Activated CD8-positive, alpha-beta memory T cell treated with anti-CD3 and anti-CD28 coated beads, Interleukin-2, amount 50 U/mL, for 48 hours (primary cell): ENCODE results near the gene MAPK10.

ENCODE experiments used
- DNase-seq: peaks from one replicate; pipeline ENCODE4 v3.0.0-alpha.2; 2020

MAPK10 gene

DNA sequence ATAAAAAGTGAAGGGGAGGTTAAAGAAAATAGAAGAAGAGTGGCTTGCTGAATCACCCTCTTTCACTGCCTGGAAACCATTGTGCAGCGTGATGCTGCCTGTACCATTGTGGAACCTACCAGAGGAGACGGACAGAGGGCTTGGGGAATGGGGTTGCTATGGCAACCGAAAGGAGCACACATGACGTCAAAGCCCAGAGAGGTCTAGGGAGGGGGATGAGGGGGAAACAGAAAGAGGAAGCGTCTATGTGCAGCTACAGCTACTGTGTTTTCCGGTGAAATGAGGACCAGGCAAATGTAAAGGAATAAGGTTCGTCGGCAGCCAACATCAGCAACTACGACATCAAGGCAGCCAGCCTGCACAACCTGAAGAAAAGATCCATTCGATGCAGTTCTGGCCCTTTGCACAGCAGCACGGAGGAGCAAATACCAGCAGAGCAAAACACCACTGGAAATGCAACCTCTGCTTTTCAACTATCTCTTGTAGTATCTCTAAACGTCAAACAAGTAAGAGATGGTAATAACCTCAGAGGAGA, at the start of gene MAPK10:
TSS of gene MAPK10 (minus strand) at position 110 of the 535 bp plus-strand sequence.
- DNase-seq: no peak

GRCh38 chr4:86403575-86403974, 43.7 kb upstream of the MAPK10 start:
- DNase-seq: no peak

GRCh38 chr4:86401826-86402225, 42.0 kb upstream of the MAPK10 start:
- DNase-seq: no peak

GRCh38 chr4:86400216-86400615, 40.4 kb upstream of the MAPK10 start:
- no peak for DNase-seq

DNA sequence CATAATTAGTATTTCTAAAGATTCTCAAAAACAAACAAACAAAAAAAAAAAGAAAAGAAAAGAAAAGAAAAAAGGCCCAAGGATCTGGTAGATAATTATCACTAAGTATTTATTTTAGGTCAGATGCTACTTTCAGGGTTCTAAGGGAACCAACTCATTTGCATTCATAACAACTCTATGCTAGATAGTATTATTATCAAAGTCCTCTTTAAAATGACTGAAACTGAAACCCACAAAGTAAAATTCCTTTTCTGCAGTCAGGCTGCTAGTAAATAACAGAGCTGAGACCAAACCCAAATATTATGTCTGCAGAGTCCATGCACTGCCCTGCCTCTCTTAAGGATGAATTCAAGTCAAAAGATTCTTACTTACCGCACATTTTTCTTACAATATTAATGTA, 38.3 kb upstream of the MAPK10 start:
- no peak for DNase-seq

DNA sequence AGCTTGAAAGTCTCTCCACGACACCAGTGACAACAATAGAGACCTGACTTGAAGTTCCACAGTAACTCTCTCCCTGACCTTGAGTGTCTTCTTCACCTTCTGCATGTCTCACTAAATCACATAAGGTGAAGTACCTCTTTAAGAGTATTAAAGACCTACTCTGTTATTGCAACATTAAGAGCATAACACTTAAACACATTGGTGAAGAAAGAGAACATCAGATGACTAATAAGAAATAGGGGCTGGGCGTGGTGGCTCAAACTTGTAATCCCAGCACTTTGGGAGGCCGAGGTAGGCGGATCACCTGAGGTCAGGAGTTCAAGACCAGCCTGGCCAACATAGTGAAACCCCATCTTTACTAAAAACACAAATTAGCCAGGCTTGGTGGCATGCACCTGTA, 33.9 kb upstream of the MAPK10 start:
- DNase-seq: no peak

DNA sequence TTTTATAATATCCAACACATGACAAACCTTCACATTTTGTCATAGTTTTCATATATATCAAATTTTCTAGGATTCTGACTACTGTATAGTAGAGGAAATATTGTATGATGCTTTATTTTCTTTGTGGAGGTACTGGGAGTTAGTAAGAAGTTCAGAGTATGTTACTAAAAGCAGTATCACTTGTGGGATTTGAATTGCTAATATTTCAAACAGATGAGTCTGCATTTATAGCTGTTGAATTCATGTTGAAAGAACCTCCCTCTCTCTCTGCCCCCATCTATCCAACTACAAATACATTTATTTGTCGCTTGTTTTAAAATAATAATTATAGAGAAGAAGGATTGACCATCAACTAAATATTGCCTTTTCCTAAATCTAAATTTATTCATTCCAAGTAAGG, 29.8 kb upstream of the MAPK10 start:
- no peak for DNase-seq

DNA sequence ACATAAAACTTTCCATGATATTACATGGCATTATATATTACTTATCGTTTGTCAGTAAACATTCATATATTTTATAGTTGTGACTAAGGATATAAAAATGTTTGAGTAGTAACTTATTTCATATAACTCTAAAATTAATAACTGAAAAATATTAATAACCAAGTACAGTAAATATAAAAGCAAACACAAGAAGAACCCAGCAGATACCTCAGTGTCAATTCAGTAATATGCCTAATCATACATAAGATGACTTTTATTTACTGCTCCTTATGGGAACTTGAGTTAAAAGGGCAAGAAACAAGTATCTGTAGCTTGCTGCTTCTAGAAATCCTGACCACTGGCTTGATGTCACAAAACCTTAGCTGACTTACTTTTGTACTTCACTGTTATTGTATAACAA, 28.4 kb upstream of the MAPK10 start:
- DNase-seq: no peak

- DNase-seq: no peak
These were observed 27.1 kb upstream of the MAPK10 start for GRCh38 chr4:86386817-86387415.

DNA sequence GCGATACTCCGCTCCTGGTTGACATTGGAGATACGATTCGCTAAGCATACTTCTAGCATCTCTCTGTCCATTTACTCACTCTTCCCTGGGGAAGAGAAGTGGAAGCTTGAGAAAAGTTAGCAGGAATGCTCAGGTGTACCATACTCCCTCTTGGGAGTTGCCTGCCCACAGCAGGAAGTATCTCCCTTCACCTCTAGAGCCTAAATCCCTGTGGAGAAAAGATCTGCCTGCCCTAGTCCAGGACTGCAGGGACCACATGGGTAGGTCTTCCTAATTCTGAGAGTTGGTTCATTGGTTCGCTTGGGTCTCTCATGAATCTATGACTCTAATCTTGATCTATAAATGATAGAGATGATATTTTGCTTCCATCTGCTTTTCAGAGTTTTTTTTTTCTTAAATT, 26.3 kb upstream of the MAPK10 start:
- no peak for DNase-seq

GRCh38 chr4:86381431-86381830, 21.6 kb upstream of the MAPK10 start:
- DNase-seq: no peak

DNA sequence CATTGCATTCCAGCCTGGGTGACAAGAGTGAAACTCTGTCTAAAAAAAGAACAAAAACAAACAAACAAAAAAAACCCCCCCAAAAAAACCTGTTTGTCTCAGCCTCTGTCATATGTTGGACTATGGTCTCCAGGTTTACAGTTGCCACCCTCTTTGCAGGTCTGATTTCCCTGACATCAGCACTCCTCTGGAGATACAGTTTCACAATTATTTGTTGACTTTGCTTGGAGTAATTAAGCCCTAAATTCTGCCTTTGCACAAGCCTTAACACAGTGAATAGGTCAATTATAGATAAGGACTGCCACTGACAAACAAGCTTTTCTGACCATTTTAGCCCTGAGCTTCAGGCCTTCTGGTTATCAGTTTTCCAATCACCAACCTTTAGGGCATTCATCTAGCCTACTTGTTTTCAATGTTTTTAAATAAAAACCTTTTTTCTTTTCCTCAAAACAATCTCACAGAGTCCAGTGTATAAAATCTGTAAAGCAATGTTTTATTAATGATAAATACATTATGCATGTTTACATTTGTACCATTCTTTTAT, 20.4 kb upstream of the MAPK10 start:
- no peak for DNase-seq

DNA sequence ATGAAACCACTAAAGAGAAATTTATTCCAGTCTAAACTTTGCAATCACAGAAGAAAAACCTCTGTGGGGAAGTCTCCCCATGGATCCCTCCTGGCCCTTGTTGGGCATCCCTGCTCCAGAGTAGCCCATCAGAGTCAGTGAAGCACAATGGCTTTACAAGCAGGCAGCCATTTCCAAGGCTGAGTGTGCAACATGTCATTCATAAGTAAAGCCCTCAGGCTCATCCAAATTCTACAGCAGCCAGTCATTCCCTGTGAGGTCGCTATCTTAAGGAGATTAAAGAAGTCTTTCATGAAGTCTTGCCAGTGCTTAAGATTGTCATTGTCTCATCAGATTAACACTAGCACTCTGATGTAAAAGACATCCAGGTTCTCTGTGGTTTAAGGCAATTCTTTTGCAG, 17.0 kb upstream of the MAPK10 start:
- DNase-seq: no peak

DNA sequence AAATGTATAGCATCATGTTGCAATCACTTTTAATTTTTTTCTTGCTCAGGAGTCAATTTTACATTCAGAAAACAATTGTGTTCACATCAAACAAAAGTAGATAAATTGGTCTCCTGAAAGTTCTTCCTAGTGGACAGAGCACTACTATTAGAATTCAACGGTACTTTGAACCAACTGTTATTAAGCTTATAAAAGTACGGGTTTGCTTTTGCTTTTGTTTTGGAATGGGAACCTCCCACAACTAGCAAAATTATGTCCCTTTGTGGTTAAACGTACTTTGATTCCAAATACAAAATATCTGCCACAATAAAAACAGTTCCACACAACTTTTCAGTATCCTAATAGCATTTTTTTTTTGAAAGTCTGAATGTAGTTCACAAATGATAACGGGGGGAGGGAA, 8.6 kb upstream of the MAPK10 start:
- no peak for DNase-seq

DNA sequence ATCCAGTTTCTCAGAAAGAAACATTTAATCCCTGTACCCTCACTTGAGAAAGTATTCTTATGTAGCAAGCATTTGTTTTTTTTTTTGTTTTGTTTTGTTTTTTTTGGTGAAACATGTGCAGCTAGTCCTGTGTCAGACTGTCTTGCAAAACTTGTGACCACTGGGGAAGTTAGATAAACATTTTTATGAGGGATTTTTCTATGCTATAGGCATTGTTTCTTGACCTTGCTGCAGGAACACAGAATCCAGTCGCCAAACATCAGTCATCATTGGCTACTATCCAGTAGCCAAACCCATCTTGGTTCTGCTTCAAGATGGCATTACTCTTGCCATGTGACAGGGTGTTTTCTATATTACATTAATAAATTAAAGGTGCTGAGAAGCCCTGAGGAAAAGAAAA, 7.7 kb upstream of the MAPK10 start:
- no peak for DNase-seq

DNA sequence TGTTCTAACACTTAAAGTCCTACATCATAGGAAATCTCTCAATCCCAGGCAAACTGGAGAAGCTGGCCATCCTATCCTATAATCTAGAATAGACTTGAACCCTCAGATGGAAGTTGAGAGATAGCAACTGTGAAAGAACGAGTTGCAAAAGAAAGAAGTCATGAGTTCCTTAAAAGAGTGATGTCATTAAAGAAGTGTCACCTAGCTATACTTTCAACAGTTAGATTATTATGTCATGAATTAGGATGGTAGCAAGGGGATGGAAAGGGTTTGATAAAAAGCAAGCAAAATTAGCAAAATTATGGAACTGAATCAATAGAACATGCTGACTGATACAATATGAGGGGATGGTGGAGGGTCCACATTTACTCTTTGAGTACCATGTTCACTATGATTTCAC, 7.1 kb upstream of the MAPK10 start:
- DNase-seq: no peak

GRCh38 chr4:86362510-86362909, 2.7 kb upstream of the MAPK10 start:
- no peak for DNase-seq

DNA sequence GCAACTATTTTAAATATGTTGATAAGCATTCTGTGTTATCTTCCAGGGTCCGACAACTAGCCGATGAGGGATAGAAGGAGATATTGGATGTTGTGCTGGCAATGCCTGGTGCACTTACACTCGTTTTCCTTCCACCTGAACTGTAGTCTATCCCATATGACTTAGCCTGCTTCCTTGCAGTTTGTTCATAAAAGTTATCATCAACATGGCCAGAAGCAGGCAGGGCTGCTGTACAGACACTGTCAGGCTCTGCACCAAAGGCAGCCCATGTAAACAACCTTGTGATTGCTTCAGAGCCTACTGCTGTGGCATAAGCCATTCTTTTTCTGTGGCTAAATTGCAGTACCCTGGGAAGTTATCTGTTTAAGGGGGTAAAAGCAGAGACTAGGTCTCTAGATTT, 1.6 kb downstream of the MAPK10 start:
- no peak for DNase-seq

- no peak for DNase-seq
These were observed 2.2 kb downstream of the MAPK10 start for GRCh38 chr4:86357608-86358007.

- no peak for DNase-seq
These were observed 3.2 kb downstream of the MAPK10 start for GRCh38 chr4:86356425-86357210.

DNA sequence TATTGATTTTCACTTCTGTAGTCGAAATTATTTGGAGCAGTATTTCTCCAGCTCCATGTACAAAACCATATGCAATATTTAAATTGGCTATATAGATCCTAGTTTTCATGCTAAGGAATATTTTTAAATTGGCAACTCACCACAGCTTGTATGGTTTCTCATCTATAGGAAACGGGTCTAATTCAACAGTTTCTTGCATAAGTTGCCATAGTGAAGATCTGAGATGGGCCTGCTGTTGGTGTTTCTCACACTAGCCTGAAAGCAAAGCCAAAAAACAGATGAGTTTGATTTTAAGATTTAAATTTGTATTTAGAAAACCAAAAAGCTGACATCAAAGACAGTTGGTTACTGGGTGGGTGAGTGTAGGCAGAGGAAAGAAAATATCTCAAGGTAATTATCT, 5.5 kb downstream of the MAPK10 start:
- no peak for DNase-seq

GRCh38 chr4:86346320-86346719, 13.5 kb downstream of the MAPK10 start:
- no peak for DNase-seq

DNA sequence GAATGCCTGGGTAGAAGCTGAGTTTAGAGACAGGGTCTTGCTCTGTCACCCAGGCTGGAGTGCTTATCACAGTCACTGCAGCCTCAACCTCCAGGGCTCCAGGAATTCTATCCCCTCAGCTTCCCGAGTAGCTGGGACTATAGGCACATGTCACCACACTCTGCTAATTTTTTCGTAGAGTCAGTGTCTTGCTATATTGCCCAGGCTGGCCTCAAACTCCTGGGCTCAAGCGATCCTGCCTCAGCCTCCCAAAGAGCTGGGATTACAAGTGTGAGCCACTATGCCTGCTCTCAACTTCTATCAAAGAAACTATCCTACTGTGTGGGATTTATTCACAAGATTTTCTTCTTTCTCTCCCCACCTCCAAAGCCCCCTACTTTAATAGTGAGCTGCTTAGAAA, 15.7 kb downstream of the MAPK10 start:
- DNase-seq: no peak

GRCh38 chr4:86338989-86339388, 20.9 kb downstream of the MAPK10 start:
- no peak for DNase-seq
